A549 treated with Hydrocortisone at 1 μM for 4 hours (cell line): ENCODE data around the gene SLC35G1. TPM values are rescaled to one million over a fixed set of nuclear protein-coding genes. Genes with fewer than 3 reads are reported as not detected.

ENCODE experiments used
- total RNA-seq: library from RNA; stranded (reverse); fragments of 200-300 nt; extraction: Qiagen RNA extraction; gene quantifications from 5 replicates; pipeline ENCODE4 v1.2.3, GENCODE V29; 2022

SLC35G1 gene, protein sequence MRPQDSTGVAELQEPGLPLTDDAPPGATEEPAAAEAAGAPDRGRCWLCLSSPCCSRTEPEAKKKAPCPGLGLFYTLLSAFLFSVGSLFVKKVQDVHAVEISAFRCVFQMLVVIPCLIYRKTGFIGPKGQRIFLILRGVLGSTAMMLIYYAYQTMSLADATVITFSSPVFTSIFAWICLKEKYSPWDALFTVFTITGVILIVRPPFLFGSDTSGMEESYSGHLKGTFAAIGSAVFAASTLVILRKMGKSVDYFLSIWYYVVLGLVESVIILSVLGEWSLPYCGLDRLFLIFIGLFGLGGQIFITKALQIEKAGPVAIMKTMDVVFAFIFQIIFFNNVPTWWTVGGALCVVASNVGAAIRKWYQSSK
- 7.3 to 10.7 TPM (median 8.6 TPM) in 5 replicates for total RNA-seq

DNA sequence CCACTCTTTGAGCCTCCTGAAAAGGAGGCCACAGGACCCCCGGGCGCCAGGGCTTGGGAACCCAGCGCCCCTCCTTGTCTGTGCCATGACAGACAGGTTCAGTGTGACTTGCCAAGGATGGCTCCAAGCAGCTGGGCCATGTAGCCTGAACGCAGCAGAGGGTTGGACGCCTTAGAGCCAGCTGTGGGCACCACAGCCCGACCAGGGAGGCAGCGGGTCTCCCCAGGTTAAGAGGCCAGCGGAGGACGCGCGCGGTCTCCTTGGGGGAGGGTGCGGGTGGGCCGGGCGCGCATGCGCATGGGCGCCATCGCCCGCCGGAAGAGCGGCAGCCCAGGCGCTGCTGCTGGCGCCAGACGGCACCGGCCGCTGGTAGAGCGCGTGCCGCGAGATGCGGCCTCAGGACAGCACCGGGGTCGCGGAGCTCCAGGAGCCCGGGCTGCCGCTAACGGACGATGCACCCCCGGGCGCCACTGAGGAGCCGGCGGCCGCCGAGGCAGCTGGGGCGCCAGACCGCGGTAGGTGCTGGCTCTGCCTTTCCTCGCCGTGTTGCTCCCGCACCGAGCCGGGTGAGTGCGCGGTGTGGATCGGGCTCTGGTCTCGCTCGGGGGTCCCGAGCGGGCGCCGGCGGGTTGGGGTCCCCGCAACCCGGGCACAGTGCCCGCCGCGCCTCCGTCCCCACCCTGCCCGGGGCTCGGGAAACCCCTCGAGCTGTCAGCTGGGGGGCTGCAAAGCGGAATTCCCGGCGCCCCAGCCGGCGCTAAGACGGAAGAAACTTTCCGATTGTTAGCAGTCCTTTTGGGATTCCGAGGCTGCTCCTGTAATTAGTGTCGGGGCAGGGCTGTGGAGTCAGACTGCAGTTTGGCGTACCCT, at the start of gene SLC35G1:
Gene SLC35G1 (plus strand): TSS at position 333 of the 870 bp plus-strand sequence. CDS start 56 bp downstream, at position 389.

Other genes with a start within 250 kb of the SLC35G1 start
- 4.6 to 5.7 TPM (median 5.1 TPM) in 5 replicates for gene FRA10AC1, start 191.4 kb upstream of the SLC35G1 start, total RNA-seq
- not detected in 5 replicates for gene LGI1, start 136.0 kb upstream of the SLC35G1 start, total RNA-seq
- gene PLCE1, start 100.0 kb downstream of the SLC35G1 start, total RNA-seq, result 5.8 to 8.5 TPM (median 7.7 TPM) in 5 replicates